ENCODE measurements around the gene PPFIA1. TPM values are rescaled to one million over a fixed set of nuclear protein-coding genes. Genes with fewer than 3 reads are reported as not detected.

The PPFIA1 gene
- total RNA-seq, 3 donors from 2014 or later, result 38.2 to 48.0 (median 46.7) TPM

DNA sequence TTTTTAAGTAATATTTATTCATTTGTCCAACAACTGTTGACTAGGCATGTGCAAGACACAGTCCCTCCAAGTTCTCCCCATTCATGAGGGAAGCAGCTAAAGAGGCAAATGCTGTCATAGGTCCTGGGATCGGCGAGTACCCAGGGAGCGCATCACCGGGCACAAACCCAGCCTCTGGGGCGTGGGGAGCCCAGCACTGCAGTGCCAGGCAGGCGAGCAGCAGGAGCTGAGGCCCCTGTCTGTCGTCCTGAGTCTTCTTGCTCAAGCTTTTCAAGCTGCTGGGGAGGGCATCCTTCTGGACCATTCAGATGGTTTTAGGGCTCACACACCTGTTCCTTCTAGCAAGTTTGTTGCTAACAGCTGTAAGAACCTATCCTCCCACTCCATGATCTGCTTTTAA lies 62.1 kb downstream of the PPFIA1 start:
- peaks cover 57% of the 10 kb centered on the region for H3K36me3 Mint-ChIP-seq (ENCODE audit: insufficient read depth)
- no peaks in the 10 kb centered on the region for H3K9me3 Mint-ChIP-seq
- DNase-seq, result no peak
- H3K4me3 Mint-ChIP-seq, result no peak overlapping the region
- H3K4me1 Mint-ChIP-seq (ENCODE audit: low read depth), result no peaks in the 10 kb centered on the region
- H3K27me3 Mint-ChIP-seq (ENCODE audit: low read depth), result no peaks in the 10 kb centered on the region
- ATAC-seq, result no peak

DNA sequence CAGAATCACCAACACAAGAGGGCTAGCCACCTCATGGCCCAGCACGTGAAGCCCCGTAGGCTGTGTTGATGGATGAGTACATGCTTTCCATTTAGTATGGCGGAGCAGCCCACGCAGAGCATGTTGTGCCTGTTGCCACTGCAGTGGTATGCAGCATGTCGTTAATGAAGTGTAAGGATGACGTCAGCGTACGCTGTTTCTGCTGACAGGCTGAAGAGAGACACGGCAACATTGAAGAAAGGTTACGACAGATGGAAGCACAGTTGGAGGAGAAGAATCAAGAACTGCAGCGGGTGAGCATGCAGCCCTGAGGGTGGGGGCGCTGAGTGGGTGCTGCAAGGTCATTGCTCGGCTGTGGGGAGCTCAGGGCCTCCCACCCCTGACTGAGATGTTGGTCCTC lies 62.8 kb downstream of the PPFIA1 start:
- Mint-ChIP-seq H3K36me3 (ENCODE audit: insufficient read depth) (peaks cover 58% of the 10 kb centered on the region), H3K4me3 (no peak overlapping the region), H3K27me3 (ENCODE audit: low read depth) (no peaks in the 10 kb centered on the region), H3K9me3 (no peaks in the 10 kb centered on the region), H3K4me1 (ENCODE audit: low read depth) (no peaks in the 10 kb centered on the region)
- ATAC-seq (no peak), DNase-seq (no peak)

DNA sequence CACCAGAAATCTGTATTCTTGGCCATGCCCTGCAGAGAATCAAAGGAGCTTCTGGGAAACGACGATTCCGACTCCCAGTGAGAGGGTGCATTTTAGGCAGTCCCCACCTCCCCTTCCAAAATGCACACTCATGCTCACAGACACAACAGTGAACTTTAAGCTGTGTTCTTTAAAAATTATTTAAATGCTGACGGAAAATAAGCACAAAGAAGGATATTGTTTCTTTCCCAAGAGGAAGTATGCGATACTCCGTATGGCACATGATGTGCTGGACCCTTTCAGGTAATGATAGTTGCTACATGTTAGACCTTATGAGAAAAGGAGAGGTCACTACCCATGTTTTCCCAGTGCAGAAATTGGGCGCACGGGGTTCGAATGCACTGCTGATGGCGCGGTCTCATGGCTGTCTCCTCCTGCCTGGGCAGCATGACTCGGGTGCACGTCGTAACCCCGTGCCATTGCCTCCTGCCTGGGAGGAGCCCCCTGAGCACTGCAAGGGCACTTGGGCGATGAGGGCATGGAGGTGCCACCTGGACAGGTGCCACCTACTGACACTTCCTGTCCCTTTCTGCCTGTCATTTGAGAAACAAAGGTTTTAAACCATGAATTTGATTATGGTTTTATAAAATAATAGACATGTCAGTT lies 64.0 kb downstream of the PPFIA1 start:
- ATAC-seq, result no peak
- peaks cover 57% of the 10 kb centered on the region for H3K36me3 Mint-ChIP-seq (ENCODE audit: insufficient read depth)
- no peak overlapping the region for H3K4me3 Mint-ChIP-seq

DNA sequence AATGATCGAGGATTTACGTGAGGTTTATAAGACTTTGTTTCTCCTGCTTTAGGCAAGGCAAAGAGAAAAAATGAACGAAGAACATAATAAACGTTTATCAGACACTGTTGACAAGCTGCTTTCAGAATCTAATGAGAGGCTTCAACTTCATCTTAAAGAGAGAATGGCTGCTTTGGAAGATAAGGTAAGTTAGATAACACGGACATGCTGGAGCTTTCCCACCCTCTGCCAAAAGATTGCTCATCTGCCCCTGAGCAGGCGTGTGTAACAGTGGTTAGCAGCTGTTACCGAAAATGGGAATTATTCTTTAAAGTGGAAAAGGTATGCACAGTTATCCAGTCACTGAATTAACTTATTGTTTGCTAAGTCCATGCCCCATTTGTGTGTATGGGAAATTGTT lies 65.0 kb downstream of the PPFIA1 start:
- DNase-seq (no peak), ATAC-seq (no peak)
- Mint-ChIP-seq H3K4me3 (no peak overlapping the region), H3K9me3 (no peaks in the 10 kb centered on the region), H3K36me3 (ENCODE audit: insufficient read depth) (peaks cover 50% of the 10 kb centered on the region), H3K4me1 (ENCODE audit: low read depth) (no peaks in the 10 kb centered on the region), H3K27me3 (ENCODE audit: low read depth) (no peaks in the 10 kb centered on the region)

More for the DNA sequence above, 64.0 kb downstream of the PPFIA1 start:
- Mint-ChIP-seq H3K27me3 (ENCODE audit: low read depth) (no peaks in the 10 kb centered on the region), H3K4me1 (ENCODE audit: low read depth) (no peaks in the 10 kb centered on the region), H3K9me3 (no peaks in the 10 kb centered on the region)
- DNase-seq, result no peak

DNA sequence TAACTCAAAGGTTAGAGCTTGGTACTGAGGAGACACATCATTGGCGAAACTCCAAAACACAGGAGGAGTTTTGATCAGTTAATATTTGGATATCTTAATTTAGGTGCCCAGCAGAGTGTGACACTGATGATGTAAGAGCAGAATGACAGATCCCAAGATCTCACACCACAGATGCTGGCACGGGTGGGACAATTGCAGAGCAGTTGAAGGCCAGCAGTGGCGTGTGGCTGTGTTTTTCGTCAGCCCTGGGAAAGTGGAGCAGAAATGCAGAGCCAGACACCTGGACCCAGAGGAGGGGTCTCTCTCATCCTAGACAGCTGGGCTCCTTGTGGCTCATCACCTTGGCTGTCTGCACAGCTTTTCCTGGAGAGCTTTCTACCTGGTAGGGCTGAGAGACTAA lies 68.1 kb downstream of the PPFIA1 start:
- no peaks in the 10 kb centered on the region for H3K4me1 Mint-ChIP-seq (ENCODE audit: low read depth)
- H3K4me3 Mint-ChIP-seq, result no peak overlapping the region
- no peak for ATAC-seq
- peaks cover 50% of the 10 kb centered on the region for H3K36me3 Mint-ChIP-seq (ENCODE audit: insufficient read depth)
- no peak for DNase-seq
- H3K27me3 Mint-ChIP-seq (ENCODE audit: low read depth), result no peaks in the 10 kb centered on the region
- H3K9me3 Mint-ChIP-seq, result no peaks in the 10 kb centered on the region

DNA sequence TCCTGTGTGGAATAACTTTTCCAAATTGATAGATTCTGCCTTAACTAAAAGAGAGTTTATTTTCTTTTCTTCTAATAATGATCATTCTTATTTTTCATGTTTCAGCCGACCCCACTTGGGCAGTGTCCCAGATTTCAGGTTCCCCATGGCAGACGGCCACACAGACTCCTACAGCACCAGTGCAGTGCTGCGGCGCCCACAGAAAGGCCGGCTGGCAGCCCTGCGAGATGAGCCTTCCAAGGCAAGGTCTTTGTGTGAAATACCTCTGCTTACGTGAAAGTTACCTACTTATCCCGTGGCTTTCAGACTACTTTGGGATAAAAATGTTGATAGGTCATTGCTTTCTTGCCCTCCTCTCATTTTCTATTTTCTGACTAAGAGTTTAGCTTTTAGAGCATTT lies 68.6 kb downstream of the PPFIA1 start:
- no peak for DNase-seq
- H3K36me3 Mint-ChIP-seq (ENCODE audit: insufficient read depth), result peaks cover 49% of the 10 kb centered on the region
- no peak overlapping the region for H3K4me3 Mint-ChIP-seq
- H3K4me1 Mint-ChIP-seq (ENCODE audit: low read depth), result no peaks in the 10 kb centered on the region
- H3K27me3 Mint-ChIP-seq (ENCODE audit: low read depth), result no peaks in the 10 kb centered on the region
- H3K9me3 Mint-ChIP-seq, result no peaks in the 10 kb centered on the region
- no peak for ATAC-seq

DNA sequence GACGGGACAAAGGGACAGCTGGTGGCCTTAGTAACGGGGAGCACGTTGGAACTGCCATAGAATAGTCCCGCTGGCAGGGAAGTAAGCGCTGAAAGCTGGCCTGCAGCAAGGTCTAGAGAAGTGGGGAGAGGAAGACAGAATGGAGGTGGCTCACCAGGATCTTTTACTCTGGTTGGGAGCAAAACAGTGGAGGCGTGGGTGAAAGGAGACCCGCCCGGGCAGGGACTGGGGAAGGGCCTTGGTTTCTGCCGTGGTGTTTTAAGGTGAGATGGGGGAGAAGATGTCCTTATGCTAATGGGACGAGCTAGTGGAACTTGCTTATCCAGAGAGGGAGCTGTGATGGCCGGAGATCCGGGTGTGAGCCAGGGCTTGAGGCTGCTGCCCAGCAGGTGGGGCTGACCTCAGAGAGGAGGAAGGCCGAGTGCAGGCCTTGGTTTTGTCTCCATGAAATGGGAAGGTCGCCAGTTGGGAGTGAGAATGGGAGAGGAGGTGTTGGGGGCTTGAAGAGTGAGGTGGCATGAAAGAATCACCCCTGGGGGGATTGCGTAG lies 71.5 kb downstream of the PPFIA1 start:
- ATAC-seq, result no peak
- H3K9me3 Mint-ChIP-seq, result no peaks in the 10 kb centered on the region
- no peaks in the 10 kb centered on the region for H3K27me3 Mint-ChIP-seq (ENCODE audit: low read depth)

DNA sequence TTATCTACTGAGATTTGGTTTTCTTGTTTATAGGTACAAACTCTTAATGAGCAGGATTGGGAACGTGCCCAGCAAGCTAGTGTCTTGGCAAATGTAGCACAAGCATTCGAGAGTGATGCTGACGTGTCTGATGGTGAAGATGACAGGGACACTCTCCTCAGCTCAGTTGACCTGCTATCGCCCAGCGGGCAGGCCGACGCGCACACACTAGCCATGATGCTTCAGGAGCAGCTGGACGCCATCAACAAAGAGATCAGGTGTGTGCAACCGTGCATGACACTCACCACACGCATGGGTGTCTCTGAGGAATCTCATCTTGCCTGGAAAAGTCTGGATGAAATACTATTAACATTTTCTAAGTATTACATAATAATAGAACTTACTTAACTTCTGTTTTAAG lies 73.1 kb downstream of the PPFIA1 start:
- H3K4me1 Mint-ChIP-seq (ENCODE audit: low read depth), result no peaks in the 10 kb centered on the region
- H3K9me3 Mint-ChIP-seq, result no peaks in the 10 kb centered on the region

More for the DNA sequence above, 71.5 kb downstream of the PPFIA1 start:
- Mint-ChIP-seq H3K4me3 (no peak overlapping the region), H3K4me1 (ENCODE audit: low read depth) (no peaks in the 10 kb centered on the region), H3K36me3 (ENCODE audit: insufficient read depth) (peaks cover 49% of the 10 kb centered on the region)
- DNase-seq, result no peak

DNA sequence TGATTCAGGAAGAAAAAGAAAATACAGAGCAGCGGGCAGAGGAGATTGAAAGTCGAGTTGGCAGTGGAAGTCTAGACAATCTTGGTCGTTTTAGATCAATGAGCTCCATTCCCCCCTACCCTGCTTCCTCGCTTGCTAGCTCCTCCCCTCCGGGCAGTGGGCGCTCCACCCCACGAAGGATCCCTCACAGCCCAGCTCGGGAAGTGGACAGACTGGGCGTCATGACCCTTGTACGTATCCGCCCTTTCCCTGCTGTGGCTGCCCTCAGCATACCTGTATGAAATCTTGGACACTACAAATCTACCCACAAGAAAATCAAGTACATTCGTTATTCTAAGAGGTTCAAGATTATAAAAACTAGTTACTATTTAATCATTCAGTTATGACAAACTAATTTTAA lies 77.7 kb downstream of the PPFIA1 start:
- no peaks in the 10 kb centered on the region for H3K27me3 Mint-ChIP-seq (ENCODE audit: low read depth)
- ATAC-seq, result no peak

More for the DNA sequence above, 73.1 kb downstream of the PPFIA1 start:
- DNase-seq (no peak), ATAC-seq (no peak)
- no peaks in the 10 kb centered on the region for H3K27me3 Mint-ChIP-seq (ENCODE audit: low read depth)
- H3K4me3 Mint-ChIP-seq, result no peak overlapping the region
- peaks cover 46% of the 10 kb centered on the region for H3K36me3 Mint-ChIP-seq (ENCODE audit: insufficient read depth)

DNA sequence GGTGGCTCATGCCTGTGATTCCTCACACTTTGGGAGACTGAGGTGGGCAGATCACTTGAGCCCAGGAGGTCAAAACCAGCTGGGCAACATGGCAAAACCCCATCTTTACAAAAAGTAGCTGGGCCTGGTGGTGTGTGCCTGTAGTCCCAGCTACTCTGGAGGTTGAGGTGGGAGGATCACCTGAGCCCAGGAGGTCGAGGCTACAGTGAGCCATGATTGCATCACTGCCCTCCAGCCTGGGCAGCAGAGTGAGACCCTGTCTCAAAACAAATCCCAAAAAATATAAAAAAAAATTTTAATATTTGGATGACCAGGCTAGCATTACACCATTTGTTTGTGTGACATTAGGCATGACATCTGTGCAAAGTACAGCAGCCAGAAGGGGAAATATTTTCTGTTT lies 78.1 kb downstream of the PPFIA1 start:
- Mint-ChIP-seq H3K27me3 (ENCODE audit: low read depth) (no peaks in the 10 kb centered on the region), H3K9me3 (no peaks in the 10 kb centered on the region), H3K36me3 (ENCODE audit: insufficient read depth) (peaks cover 42% of the 10 kb centered on the region), H3K4me3 (no peak overlapping the region), H3K4me1 (ENCODE audit: low read depth) (peaks cover 5% of the 10 kb centered on the region)
- DNase-seq (no peak), ATAC-seq (no peak)

More for the DNA sequence above, 77.7 kb downstream of the PPFIA1 start:
- H3K4me1 Mint-ChIP-seq (ENCODE audit: low read depth), result peaks cover 5% of the 10 kb centered on the region
- H3K36me3 Mint-ChIP-seq (ENCODE audit: insufficient read depth), result peaks cover 44% of the 10 kb centered on the region
- no peak overlapping the region for H3K4me3 Mint-ChIP-seq
- H3K9me3 Mint-ChIP-seq, result no peaks in the 10 kb centered on the region
- no peak for DNase-seq

DNA sequence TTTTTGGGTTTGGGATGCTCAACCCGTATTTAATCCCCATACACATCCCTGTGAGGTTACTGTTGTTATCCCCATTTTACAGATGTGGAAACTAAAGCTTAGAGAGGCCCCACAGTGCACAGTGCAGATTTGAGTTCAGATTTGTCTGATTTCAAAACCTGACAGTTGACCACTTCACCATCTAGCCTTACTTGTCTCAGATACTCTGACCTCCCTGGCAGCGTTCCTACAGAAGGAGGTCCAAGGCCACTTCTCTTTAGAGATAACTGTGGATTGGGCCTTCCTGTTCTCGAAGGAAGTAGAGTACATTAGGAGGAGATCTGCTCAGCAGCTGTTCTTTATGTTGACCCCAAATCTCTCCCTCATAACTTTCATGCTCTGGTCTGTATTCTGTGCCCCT lies 81.2 kb downstream of the PPFIA1 start:
- DNase-seq (no peak), ATAC-seq (no peak)
- H3K9me3 Mint-ChIP-seq, result no peaks in the 10 kb centered on the region
- peaks cover 45% of the 10 kb centered on the region for H3K36me3 Mint-ChIP-seq (ENCODE audit: insufficient read depth)
- H3K4me1 Mint-ChIP-seq (ENCODE audit: low read depth), result peaks cover 5% of the 10 kb centered on the region
- H3K4me3 Mint-ChIP-seq, result no peak overlapping the region
- H3K27me3 Mint-ChIP-seq (ENCODE audit: low read depth), result no peaks in the 10 kb centered on the region

DNA sequence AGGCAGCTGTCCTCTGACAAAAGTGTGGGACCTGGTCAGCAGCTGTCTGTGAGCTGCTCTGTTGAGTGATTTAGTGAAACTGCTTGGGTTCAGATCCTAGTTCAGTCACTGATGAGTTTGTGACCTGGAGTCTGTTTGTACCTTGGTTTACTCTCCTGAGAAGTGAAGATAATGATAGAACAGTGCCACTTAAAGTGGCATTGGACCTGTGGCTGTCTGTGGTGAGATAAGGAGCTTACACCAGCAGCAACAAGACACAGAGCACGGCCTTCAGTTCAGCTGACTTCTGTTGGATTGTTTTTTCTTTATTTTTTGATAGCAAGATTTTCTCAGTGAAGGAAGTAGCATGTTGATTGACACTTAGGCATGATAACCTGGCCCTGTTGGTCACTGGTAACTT lies 81.6 kb downstream of the PPFIA1 start:
- Mint-ChIP-seq H3K27me3 (ENCODE audit: low read depth) (no peaks in the 10 kb centered on the region), H3K9me3 (no peaks in the 10 kb centered on the region), H3K36me3 (ENCODE audit: insufficient read depth) (peaks cover 45% of the 10 kb centered on the region), H3K4me3 (no peak overlapping the region), H3K4me1 (ENCODE audit: low read depth) (peaks cover 5% of the 10 kb centered on the region)
- ATAC-seq (no peak), DNase-seq (no peak)

DNA sequence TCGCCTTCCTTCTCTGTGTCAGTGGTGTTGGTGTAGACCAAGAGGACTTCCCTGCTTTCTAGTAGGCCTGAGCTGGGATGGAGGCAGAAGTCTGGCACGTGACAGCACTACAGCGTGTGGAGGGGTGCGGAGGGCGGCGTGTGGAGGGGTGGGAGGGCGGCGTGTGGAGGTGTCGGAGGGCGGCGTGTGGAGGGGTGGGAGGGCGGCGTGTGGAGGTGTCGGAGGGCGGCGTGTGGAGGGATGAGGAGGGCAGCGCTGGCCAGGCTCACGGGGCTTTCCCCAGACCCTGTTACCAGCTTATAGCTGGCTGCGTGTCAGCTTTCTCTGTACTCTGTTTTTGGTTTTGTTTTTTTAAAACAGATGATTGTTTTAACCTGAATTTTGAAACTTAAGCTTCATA lies 82.1 kb downstream of the PPFIA1 start:
- no peak for ATAC-seq
- Mint-ChIP-seq H3K9me3 (no peaks in the 10 kb centered on the region), H3K36me3 (ENCODE audit: insufficient read depth) (peaks cover 42% of the 10 kb centered on the region), H3K27me3 (ENCODE audit: low read depth) (no peaks in the 10 kb centered on the region), H3K4me3 (no peak overlapping the region), H3K4me1 (ENCODE audit: low read depth) (peaks cover 5% of the 10 kb centered on the region)
- no peak for DNase-seq

DNA sequence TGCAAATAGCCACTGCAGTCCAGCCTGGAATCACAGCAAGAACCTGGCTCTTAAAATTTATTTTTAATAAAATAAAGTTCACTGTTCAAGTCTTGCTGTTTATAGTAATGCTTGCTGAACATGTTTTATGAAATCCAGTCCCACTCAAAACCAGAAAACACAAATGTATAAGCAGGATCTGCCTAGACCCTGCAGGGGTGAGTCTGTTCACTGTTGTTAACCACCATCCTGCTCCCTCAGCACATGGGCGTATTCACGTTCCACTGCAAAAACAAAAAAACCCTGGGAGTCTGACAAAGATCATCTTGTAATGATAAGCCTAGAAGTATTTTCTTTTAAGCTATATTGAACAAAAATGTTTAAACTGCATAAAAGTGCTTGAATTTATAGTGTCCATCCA lies 82.8 kb downstream of the PPFIA1 start:
- DNase-seq (no peak), ATAC-seq (no peak)
- peaks cover 5% of the 10 kb centered on the region for H3K4me1 Mint-ChIP-seq (ENCODE audit: low read depth)
- peaks cover 44% of the 10 kb centered on the region for H3K36me3 Mint-ChIP-seq (ENCODE audit: insufficient read depth)
- H3K27me3 Mint-ChIP-seq (ENCODE audit: low read depth), result no peaks in the 10 kb centered on the region
- H3K4me3 Mint-ChIP-seq, result no peak overlapping the region
- H3K9me3 Mint-ChIP-seq, result no peaks in the 10 kb centered on the region

DNA sequence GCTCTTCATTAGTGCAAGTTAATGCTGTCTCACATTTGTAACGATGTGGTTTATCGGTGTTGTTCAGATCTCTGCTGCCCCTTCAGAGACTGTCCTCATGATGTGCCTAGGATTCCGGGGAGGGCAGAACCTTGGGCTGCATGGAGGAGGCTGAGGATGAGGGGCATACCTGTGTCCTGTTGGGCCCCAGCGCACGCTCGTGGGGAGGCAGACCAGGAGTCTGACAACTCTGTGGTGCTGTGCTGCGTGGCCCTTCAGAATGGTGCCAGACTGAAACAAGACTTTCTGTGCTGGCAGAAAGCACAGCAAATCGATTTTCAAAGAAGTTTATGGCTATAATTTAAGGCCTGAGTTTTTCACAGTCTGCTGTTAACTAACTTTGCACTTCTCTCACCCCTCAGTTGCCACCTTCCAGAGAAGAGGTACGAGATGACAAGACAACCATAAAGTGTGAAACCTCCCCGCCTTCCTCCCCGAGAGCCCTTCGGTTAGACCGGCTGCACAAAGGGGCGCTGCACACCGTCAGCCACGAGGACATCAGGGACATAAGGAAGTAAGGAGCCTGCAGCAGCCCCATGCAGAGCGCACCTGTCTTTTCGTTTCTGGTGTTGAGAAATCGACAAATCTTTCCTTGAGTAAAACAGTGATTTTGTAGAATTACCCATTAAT lies 83.5 kb downstream of the PPFIA1 start:
- no peak overlapping the region for H3K4me3 Mint-ChIP-seq
- H3K27me3 Mint-ChIP-seq (ENCODE audit: low read depth), result no peaks in the 10 kb centered on the region
- peaks cover 5% of the 10 kb centered on the region for H3K4me1 Mint-ChIP-seq (ENCODE audit: low read depth)
- peaks cover 44% of the 10 kb centered on the region for H3K36me3 Mint-ChIP-seq (ENCODE audit: insufficient read depth)
- no peak for DNase-seq
- no peak for ATAC-seq
- H3K9me3 Mint-ChIP-seq, result no peaks in the 10 kb centered on the region

All from activated T-cell treated with anti-CD3 and anti-CD28 coated beads, Interleukin-2, amount 50 U/mL, for 4 hours (primary cell).